GM23248 (cell line): ENCODE data around the gene HMGCL. TPM values are rescaled to one million over a fixed set of nuclear protein-coding genes. Genes with fewer than 3 reads are reported as not detected.
"Not testable (repeated sequence)": the region's sequence is repeated elsewhere in the genome, so short reads cannot be mapped to it uniquely, and the experiment has no call there.

Source experiments
- DNase-seq: peaks from one replicate; pipeline ENCODE4 v3.0.0-alpha.2; 2015
- H2AFZ ChIP-seq: fragments of 200-600 bp; sonication (generic); 2 replicates; pipeline ENCODE4 v1.6.1; 2016; ENCODE audit warnings: antibody characterized with exemption
- H3F3A ChIP-seq: fragments of 200-600 bp; sonication (generic); 2 replicates; pipeline ENCODE4 v1.6.1; 2016; ENCODE audit warnings: mild to moderate bottlenecking, antibody characterized with exemption, mixed run types; ENCODE audit not compliant: insufficient read depth
- H3K27ac ChIP-seq: fragments of 200-600 bp; sonication (generic); 2 replicates; pipeline ENCODE4 v1.5.1; 2016; ENCODE audit warnings: mild to moderate bottlenecking
- H3K27me3 ChIP-seq: fragments of 200-600 bp; sonication (generic); replicated peaks from 2 replicates; pipeline ENCODE4 v1.6.1; 2016; ENCODE audit warnings: mild to moderate bottlenecking; ENCODE audit not compliant: insufficient read depth
- H3K36me3 ChIP-seq: fragments of 200-600 bp; sonication (generic); 2 replicates; pipeline ENCODE4 v1.6.1; 2016; ENCODE audit warnings: low read depth, mild to moderate bottlenecking
- H3K4me1 ChIP-seq: fragments of 200-600 bp; sonication (generic); 2 replicates; pipeline ENCODE4 v1.6.1; 2016; ENCODE audit warnings: mild to moderate bottlenecking; ENCODE audit not compliant: insufficient read depth
- H3K4me2 ChIP-seq: fragments of 200-600 bp; sonication (generic); one replicate; pipeline ENCODE4 v1.6.1; 2016; ENCODE audit warnings: mild to moderate bottlenecking; ENCODE audit not compliant: unreplicated experiment
- H3K4me3 ChIP-seq: fragments of 200-600 bp; sonication (generic); 2 replicates; pipeline ENCODE4 v1.5.1; 2016; ENCODE audit warnings: mild to moderate bottlenecking
- H3K79me2 ChIP-seq: fragments of 200-600 bp; sonication (generic); 2 replicates; pipeline ENCODE4 v1.6.1; 2016; ENCODE audit warnings: mild to moderate bottlenecking; ENCODE audit not compliant: insufficient read depth
- H3K9ac ChIP-seq: fragments of 200-600 bp; sonication (generic); 2 replicates; pipeline ENCODE4 v1.6.1; 2016; ENCODE audit warnings: mild to moderate bottlenecking
- H3K9me2 ChIP-seq: fragments of 200-600 bp; sonication (generic); 2 replicates; pipeline ENCODE4 v1.6.1; 2016; ENCODE audit warnings: mixed run types, mild to moderate bottlenecking, moderate library complexity; ENCODE audit not compliant: insufficient read depth
- H3K9me3 ChIP-seq: fragments of 200-600 bp; sonication (generic); one replicate; pipeline ENCODE4 v1.6.1; 2017; ENCODE audit warnings: low read depth
- H4K20me1 ChIP-seq: fragments of 200-600 bp; sonication (generic); 2 replicates; pipeline ENCODE4 v1.6.0; 2016; ENCODE audit not compliant: insufficient read depth
- EZH2 ChIP-seq: fragments of 200-600 bp; sonication (generic); IDR thresholded peaks from 2 replicates; pipeline ENCODE4 v1.6.1; 2018; ENCODE audit warnings: antibody characterized with exemption, mild to moderate bottlenecking; ENCODE audit not compliant: insufficient read depth, poor library complexity, severe bottlenecking
- EZH2phosphoT487 ChIP-seq: fragments of 200-600 bp; sonication (generic); IDR thresholded peaks from 2 replicates; pipeline ENCODE4 v1.6.1; 2018; ENCODE audit warnings: antibody characterized with exemption, moderate library complexity, mild to moderate bottlenecking, low read depth; ENCODE audit not compliant: insufficient read depth
- WGBS, 2 experiments: methylation state at CpG; one replicate each; pipeline ENCODE4 v1.1.6; 2015 to 2017; ENCODE audit warnings: low lambda C conversion rate in 2 of 2, low coverage in 1 of 2; ENCODE audit errors: missing lambda C conversion rate in 2 of 2; 5-methylcytosine and 5-hydroxymethylcytosine counted together
- in situ Hi-C: fragments of 300-500 bp; cut with MboI; formaldehyde crosslinking; loops from 2 replicates; pipeline ENCODE4 v1.15.0; 2020
- polyA plus RNA-seq: library from polyadenylated mRNA; unstranded; fragments of >200 nt; fragmentation: Nextera tagmentation; extraction: Ambion mirVana; gene quantifications from 2 replicates; pipeline ENCODE4 v1.2.1, GENCODE V29; 2016
- total RNA-seq: library from RNA; depleted of rRNA; stranded (reverse); fragments of >200 nt; shearing (Covaris generic); gene quantifications from 2 replicates; pipeline ENCODE4 v1.2.3, GENCODE V29; 2014

The HMGCL gene
- total and polyA plus RNA-seq, 2 experiments from 2014 or later: 49.3 to 50.8 TPM

DNA sequence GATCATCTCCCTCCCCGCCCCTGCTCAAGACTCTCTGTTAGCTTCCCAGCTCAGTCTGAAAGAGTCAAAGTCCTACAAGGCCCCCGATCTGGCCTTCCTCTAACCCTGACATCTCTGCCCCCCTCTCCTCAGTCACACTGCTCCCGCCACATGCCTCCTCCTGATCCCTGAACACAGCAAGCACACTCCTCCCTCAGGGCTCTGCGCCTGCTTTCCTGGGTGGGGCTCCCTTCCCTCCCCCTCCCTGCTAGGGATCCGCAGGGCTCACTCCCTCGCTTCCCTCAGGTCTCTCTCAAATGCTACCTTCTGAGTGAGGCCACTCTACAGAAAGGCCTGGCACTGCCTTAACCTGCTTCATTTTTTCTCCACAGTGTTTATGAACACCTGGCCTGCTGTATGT lies 18.9 kb downstream of the HMGCL start:
- H3K79me2 ChIP-seq: no peaks in the 10 kb centered on the region
- no peak overlapping the region for H3K4me2 ChIP-seq
- H3F3A ChIP-seq: 0 out of 2 replicates have a peak, but pooled peaks cover 4% of the 10 kb centered on the region
- no peaks in the 10 kb centered on the region for H3K9me3 ChIP-seq
- H3K27me3 ChIP-seq: no peaks in the 10 kb centered on the region
- in situ Hi-C loops: no loop called here
- no peak for DNase-seq
- no peak overlapping the region for H3K27ac ChIP-seq
- H3K9me2 ChIP-seq: no peaks in the 10 kb centered on the region
- H4K20me1 ChIP-seq: no peaks in the 10 kb centered on the region
- H3K4me3 ChIP-seq: no peak overlapping the region
- TF ChIP-seq EZH2phosphoT487 (no peak), EZH2 (no peak)
- no peak overlapping the region for H2AFZ ChIP-seq
- no peaks in the 10 kb centered on the region for H3K36me3 ChIP-seq
- 74 to 77% methylated on average over 6 of the region's 6 CpGs for WGBS, 2 experiments
- H3K4me1 ChIP-seq: no peaks in the 10 kb centered on the region
- H3K9ac ChIP-seq: no peak overlapping the region

- Histone ChIP-seq H2AFZ (no peak overlapping the region), H3K36me3 (no peaks in the 10 kb centered on the region), H3K9me3 (no peaks in the 10 kb centered on the region), H3K79me2 (no peaks in the 10 kb centered on the region), H3K27me3 (no peaks in the 10 kb centered on the region), H3K9ac (no peak overlapping the region), H3K9me2 (no peaks in the 10 kb centered on the region), H3K4me2 (no peak overlapping the region), H3K4me1 (no peaks in the 10 kb centered on the region), H4K20me1 (no peaks in the 10 kb centered on the region), H3K4me3 (no peak overlapping the region), H3K27ac (no peak overlapping the region), H3F3A (0 out of 2 replicates have a peak, but pooled peaks cover 4% of the 10 kb centered on the region)
- 53 to 59% methylated on average over 2 of the region's 2 CpGs for WGBS, 2 experiments
- in situ Hi-C loops: no loop called here
- DNase-seq: no peak
- TF ChIP-seq EZH2phosphoT487 (no peak), EZH2 (no peak)
Measured at GRCh38 chr1:23805025-23805424, 20.2 kb downstream of the HMGCL start.

GRCh38 chr1:23804183-23804835 lies 20.9 kb downstream of the HMGCL start:
- Histone ChIP-seq H3K4me3 (no peak overlapping the region), H3K27me3 (no peaks in the 10 kb centered on the region), H3K9ac (no peak overlapping the region), H3K27ac (no peak overlapping the region), H3K36me3 (no peaks in the 10 kb centered on the region), H3K9me2 (no peaks in the 10 kb centered on the region), H4K20me1 (no peaks in the 10 kb centered on the region), H3K4me2 (no peak overlapping the region), H3F3A (peaks cover 4% of the 10 kb centered on the region; the same call in 1 of the 2 replicates), H3K79me2 (no peaks in the 10 kb centered on the region), H2AFZ (no peak overlapping the region), H3K4me1 (peaks cover 6% of the 10 kb centered on the region; the same call in 1 of the 2 replicates), H3K9me3 (no peaks in the 10 kb centered on the region)
- in situ Hi-C loops: no loop called here
- no peak for DNase-seq
- WGBS, 2 experiments: 75 to 76% methylated on average over 7 of the region's 7 CpGs
- TF ChIP-seq EZH2phosphoT487: no peak
- no peak for TF ChIP-seq EZH2

- H3K9ac ChIP-seq: no peak overlapping the region
- H3K4me2 ChIP-seq: no peak overlapping the region
- no peaks in the 10 kb centered on the region for H4K20me1 ChIP-seq
- no peaks in the 10 kb centered on the region for H3K36me3 ChIP-seq
- H2AFZ ChIP-seq: no peak overlapping the region
- no peak overlapping the region for H3K27ac ChIP-seq
- 86 to 91% methylated on average over 5 of the region's 5 CpGs for WGBS, 2 experiments
- H3K79me2 ChIP-seq: no peaks in the 10 kb centered on the region
- no peaks in the 10 kb centered on the region for H3K27me3 ChIP-seq
- TF ChIP-seq EZH2phosphoT487 (no peak), EZH2 (no peak)
- no peak for DNase-seq
- H3K9me3 ChIP-seq: no peaks in the 10 kb centered on the region
- H3K4me3 ChIP-seq: no peak overlapping the region
- in situ Hi-C loops: no loop called here
- H3K9me2 ChIP-seq: no peaks in the 10 kb centered on the region
- peaks cover 4% of the 10 kb centered on the region; the same call in 1 of the 2 replicates for H3F3A ChIP-seq
- H3K4me1 ChIP-seq: peaks cover 7% of the 10 kb centered on the region; the same call in 1 of the 2 replicates
Measured at GRCh38 chr1:23803674-23804073, 21.6 kb downstream of the HMGCL start.

- H3K27me3 ChIP-seq, H3K27ac ChIP-seq, H4K20me1 ChIP-seq, H3K4me2 ChIP-seq, H3K9ac ChIP-seq, H3K36me3 ChIP-seq, H3K9me3 ChIP-seq, H3F3A ChIP-seq, in situ Hi-C loops, H2AFZ ChIP-seq, H3K79me2 ChIP-seq, H3K4me3 ChIP-seq, H3K9me2 ChIP-seq, DNase-seq, H3K4me1 ChIP-seq: not testable (repeated sequence)
- WGBS, 2 experiments: 90 to 100% methylated on average over 3 to 7 of the region's 7 CpGs
Measured at GRCh38 chr1:23802809-23803342, 22.4 kb downstream of the HMGCL start.
